ENCODE results near the gene PLIN3. TPM values are rescaled to one million over a fixed set of nuclear protein-coding genes. Genes with fewer than 3 reads are reported as not detected.
"Not testable (repeated sequence)": the region's sequence is repeated elsewhere in the genome, so short reads cannot be mapped to it uniquely, and the experiment has no call there.

The PLIN3 gene
- total and polyA plus RNA-seq, 5 donors from 2014 or later: 26.5 to 35.6 (median 31.2) TPM

DNA sequence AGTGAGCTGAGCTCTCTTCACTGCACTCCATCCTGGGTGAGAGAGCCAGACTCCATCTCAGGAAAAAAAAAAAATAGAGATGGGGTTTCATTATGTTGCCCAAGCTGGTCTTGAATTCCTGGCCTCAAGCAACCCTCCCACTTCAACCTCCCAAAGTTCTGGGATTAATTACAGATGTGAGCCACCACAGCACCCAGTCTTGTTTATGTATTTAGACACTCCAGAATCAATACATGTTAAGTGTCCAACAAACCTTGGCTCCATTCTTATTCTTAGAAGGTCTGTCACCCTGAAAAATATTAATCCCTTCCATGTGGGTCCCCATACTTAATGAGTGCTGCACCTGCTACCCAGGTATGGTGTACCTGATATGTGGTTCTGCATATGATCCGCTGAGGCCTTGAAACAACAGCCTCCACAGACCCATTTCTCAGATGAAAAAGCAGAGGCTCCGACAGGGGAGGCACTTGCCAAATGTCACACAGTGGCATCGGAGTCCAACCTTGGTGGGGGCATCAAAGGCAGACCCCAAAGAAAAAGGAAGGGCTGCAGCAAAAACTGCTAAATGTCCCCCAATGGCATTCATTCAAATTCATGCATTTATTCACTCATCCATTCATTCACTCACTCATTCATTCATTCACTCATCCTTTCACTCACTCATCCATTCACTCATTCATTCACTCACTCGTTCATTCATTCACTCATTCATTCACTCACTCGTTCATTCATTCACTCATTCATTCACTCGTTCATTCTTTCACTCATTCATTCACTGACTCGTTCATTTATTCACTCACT, 52.6 kb downstream of the PLIN3 start:
- no peaks in the 10 kb centered on the region for H3K9me3 Mint-ChIP-seq
- peaks cover 5% of the 10 kb centered on the region for H3K27me3 Mint-ChIP-seq
- peaks cover 11% of the 10 kb centered on the region for H3K36me3 Mint-ChIP-seq
- ATAC-seq (ENCODE audit: low read depth in 2 of 2): no peak
- peaks cover 12% of the 10 kb centered on the region for H3K36me3 ChIP-seq (ENCODE audit: control insufficient read depth, insufficient read depth, low read length)
- peak overlapping the region; percentile 49 for H3K4me3 ChIP-seq (ENCODE audit: low read depth, low read length)
- peak overlapping the region; percentile 38 to 90 (median 73) for H3K27ac Mint-ChIP-seq
- peak overlapping the region in 2 of 4 donors; percentile 55 to 85 for H3K4me3 Mint-ChIP-seq
- no peaks in the 10 kb centered on the region for H3K27me3 ChIP-seq (ENCODE audit: control insufficient read depth, insufficient read depth, low read length)
- DNase-seq: no peak
- H3K9me3 ChIP-seq (ENCODE audit: control insufficient read depth in 2 of 2, low read length in 2 of 2): no peaks in the 10 kb centered on the region
- H3K4me1 ChIP-seq (ENCODE audit: control insufficient read depth, insufficient read depth, low read length, poor library complexity, severe bottlenecking): peaks cover 7% of the 10 kb centered on the region
- peaks cover 0 to 29% (median 7%) of the 10 kb centered on the region in 4 donors for H3K4me1 Mint-ChIP-seq
- H3K27ac ChIP-seq (ENCODE audit: insufficient read depth, low read length, poor library complexity, severe bottlenecking): no peak overlapping the region

DNA sequence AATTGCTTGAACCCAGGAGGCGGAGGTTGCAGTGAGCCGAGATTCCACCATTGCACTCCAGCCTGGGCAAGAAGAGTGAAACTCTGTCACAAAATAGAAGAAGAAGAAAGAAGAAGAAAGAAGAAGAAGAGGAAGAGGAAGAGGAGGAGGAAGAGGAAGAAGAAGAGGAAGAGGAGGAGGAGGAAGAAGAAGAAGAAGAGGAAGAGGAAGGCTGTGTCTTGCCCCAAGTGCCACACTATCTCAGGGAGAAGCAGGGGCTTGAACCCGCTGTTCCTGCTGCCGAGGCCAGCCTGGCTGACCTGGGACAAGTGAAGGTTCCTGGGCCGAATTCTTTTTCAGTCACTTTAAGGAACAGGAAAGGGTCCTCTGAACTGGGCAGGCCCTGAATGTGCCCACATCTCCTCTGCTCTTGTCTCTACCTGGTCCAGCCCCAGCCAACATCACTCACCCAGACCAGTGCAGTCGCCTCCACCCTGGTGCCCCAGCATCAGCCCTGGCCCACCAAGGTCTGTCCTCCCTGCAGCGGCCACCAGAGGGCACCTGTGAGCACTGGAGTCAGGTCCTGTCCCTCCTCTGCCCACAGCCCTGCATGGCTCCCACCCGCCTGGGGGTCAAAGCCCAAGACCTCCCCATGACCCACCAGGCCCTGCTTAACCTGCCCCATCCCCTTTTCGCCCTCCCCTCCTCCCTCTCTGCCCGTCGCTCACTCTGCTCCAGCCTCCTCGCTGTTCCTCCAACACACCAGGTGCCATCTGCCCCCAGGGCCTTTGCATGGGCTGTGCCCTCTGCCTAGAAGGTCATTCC, 55.9 kb downstream of the PLIN3 start:
- Mint-ChIP-seq H3K4me1 (peaks cover 0 to 27% (median 7%) of the 10 kb centered on the region in 4 donors), H3K9me3 (no peaks in the 10 kb centered on the region), H3K4me3 (no peak overlapping the region), H3K27me3 (peaks cover 5% of the 10 kb centered on the region), H3K27ac (peak overlapping the region in 1 of 3 donors; percentile 75), H3K36me3 (no peaks in the 10 kb centered on the region)
- H3K4me3 ChIP-seq (ENCODE audit: low read depth, low read length): no peak overlapping the region
- H3K9me3 ChIP-seq (ENCODE audit: control insufficient read depth in 2 of 2, low read length in 2 of 2): no peaks in the 10 kb centered on the region
- peak; percentile 65 for ATAC-seq (ENCODE audit: low read depth in 2 of 2)
- H3K36me3 ChIP-seq (ENCODE audit: control insufficient read depth, insufficient read depth, low read length): no peaks in the 10 kb centered on the region
- no peaks in the 10 kb centered on the region for H3K27me3 ChIP-seq (ENCODE audit: control insufficient read depth, insufficient read depth, low read length)
- peaks cover 7% of the 10 kb centered on the region for H3K4me1 ChIP-seq (ENCODE audit: control insufficient read depth, insufficient read depth, low read length, poor library complexity, severe bottlenecking)
- DNase-seq: peak; percentile 75 to 80 (median 77)
- no peak overlapping the region for H3K27ac ChIP-seq (ENCODE audit: insufficient read depth, low read length, poor library complexity, severe bottlenecking)

DNA sequence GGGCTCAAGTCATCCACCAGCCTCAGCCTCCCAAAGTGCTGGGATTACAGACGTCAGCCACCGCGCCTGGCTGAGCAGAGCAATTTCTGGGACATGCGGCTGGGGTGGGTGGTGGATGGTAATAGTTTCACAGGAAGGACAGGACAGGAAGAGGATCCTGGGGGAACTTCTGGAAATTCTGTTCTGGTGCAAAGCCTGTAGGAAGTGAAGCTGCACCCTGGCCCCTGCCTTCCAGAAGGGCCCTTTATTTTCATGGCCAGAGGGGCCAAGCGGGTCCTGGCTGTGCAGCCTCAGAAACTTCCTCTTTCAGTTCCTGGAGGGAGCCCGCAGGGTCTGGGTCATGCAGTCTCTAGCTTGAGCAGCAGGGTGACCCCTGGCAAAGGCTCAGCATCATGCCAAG, 60.3 kb downstream of the PLIN3 start:
- Mint-ChIP-seq H3K27ac (no peak overlapping the region), H3K4me1 (peaks cover 0 to 14% (median 1%) of the 10 kb centered on the region in 4 donors), H3K27me3 (no peaks in the 10 kb centered on the region), H3K36me3 (no peaks in the 10 kb centered on the region), H3K9me3 (no peaks in the 10 kb centered on the region), H3K4me3 (no peak overlapping the region)
- Histone ChIP-seq H3K36me3 (ENCODE audit: control insufficient read depth, insufficient read depth, low read length) (no peaks in the 10 kb centered on the region), H3K4me3 (ENCODE audit: low read depth, low read length) (no peak overlapping the region), H3K27me3 (ENCODE audit: control insufficient read depth, insufficient read depth, low read length) (no peaks in the 10 kb centered on the region), H3K27ac (ENCODE audit: insufficient read depth, low read length, poor library complexity, severe bottlenecking) (no peak overlapping the region), H3K4me1 (ENCODE audit: control insufficient read depth, insufficient read depth, low read length, poor library complexity, severe bottlenecking) (peaks cover 5% of the 10 kb centered on the region), H3K9me3 (ENCODE audit: control insufficient read depth in 2 of 2, low read length in 2 of 2) (no peaks in the 10 kb centered on the region)
- no peak for ATAC-seq (ENCODE audit: low read depth in 2 of 2)
- DNase-seq: no peak

DNA sequence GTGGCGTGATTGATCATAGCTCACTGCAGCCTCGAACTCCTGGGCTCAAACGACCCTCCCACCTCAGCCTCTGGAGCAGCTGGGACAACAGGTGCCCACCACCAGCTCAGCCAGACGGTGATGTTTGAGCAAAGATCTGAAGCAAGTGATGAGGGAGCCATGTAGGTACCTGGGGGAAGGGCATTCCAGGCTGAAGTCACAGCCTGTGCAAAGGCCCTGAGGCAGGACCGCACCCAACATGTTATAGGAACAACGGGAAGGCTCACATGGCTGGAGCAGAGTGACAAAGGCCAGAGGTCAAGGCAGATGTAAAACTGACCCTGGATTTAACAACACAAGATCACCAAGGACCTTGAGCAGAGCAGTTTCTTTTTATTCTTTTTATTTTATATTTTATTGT, 61.1 kb downstream of the PLIN3 start:
- no peaks in the 10 kb centered on the region for H3K36me3 ChIP-seq (ENCODE audit: control insufficient read depth, insufficient read depth, low read length)
- no peak for DNase-seq
- no peaks in the 10 kb centered on the region for H3K27me3 ChIP-seq (ENCODE audit: control insufficient read depth, insufficient read depth, low read length)
- Mint-ChIP-seq H3K27me3 (no peaks in the 10 kb centered on the region), H3K4me3 (no peak overlapping the region), H3K36me3 (no peaks in the 10 kb centered on the region), H3K27ac (peak overlapping the region in 2 of 3 donors; percentile 28 to 55), H3K9me3 (no peaks in the 10 kb centered on the region), H3K4me1 (peaks cover 0 to 10% (median 0%) of the 10 kb centered on the region in 4 donors)
- no peaks in the 10 kb centered on the region for H3K9me3 ChIP-seq (ENCODE audit: control insufficient read depth in 2 of 2, low read length in 2 of 2)
- no peak overlapping the region for H3K4me3 ChIP-seq (ENCODE audit: low read depth, low read length)
- ATAC-seq (ENCODE audit: low read depth in 2 of 2): no peak
- peaks cover 5% of the 10 kb centered on the region for H3K4me1 ChIP-seq (ENCODE audit: control insufficient read depth, insufficient read depth, low read length, poor library complexity, severe bottlenecking)
- H3K27ac ChIP-seq (ENCODE audit: insufficient read depth, low read length, poor library complexity, severe bottlenecking): no peak overlapping the region

DNA sequence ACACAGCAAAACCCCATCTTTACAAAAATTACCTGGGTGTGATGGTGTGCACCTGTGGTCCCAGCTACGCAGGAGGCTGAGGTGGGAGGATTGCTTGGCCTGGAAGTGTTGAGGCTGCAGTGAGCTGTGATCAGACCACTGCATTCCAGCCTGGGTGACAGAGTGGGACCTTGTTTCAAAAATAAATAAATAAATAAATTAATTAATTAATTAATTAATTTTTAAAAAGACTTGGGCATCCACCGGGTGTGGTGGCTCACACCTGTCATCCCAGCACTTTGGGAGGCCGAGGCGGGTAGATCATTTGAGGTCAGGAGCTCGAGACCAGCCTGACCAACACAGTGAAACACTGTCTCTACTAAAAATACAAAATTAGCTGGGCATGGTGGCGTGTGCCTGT, 62.3 kb downstream of the PLIN3 start:
- H3K9me3 Mint-ChIP-seq; H3K27ac ChIP-seq (ENCODE audit: insufficient read depth, low read length, poor library complexity, severe bottlenecking); DNase-seq; H3K27me3 Mint-ChIP-seq; H3K4me3 ChIP-seq (ENCODE audit: low read depth, low read length); H3K4me1 Mint-ChIP-seq; H3K9me3 ChIP-seq (ENCODE audit: control insufficient read depth in 2 of 2, low read length in 2 of 2); H3K4me3 Mint-ChIP-seq; H3K27me3 ChIP-seq (ENCODE audit: control insufficient read depth, insufficient read depth, low read length); H3K27ac Mint-ChIP-seq; H3K36me3 Mint-ChIP-seq; H3K4me1 ChIP-seq (ENCODE audit: control insufficient read depth, insufficient read depth, low read length, poor library complexity, severe bottlenecking); H3K36me3 ChIP-seq (ENCODE audit: control insufficient read depth, insufficient read depth, low read length); ATAC-seq (ENCODE audit: low read depth in 2 of 2): not testable (repeated sequence)

DNA sequence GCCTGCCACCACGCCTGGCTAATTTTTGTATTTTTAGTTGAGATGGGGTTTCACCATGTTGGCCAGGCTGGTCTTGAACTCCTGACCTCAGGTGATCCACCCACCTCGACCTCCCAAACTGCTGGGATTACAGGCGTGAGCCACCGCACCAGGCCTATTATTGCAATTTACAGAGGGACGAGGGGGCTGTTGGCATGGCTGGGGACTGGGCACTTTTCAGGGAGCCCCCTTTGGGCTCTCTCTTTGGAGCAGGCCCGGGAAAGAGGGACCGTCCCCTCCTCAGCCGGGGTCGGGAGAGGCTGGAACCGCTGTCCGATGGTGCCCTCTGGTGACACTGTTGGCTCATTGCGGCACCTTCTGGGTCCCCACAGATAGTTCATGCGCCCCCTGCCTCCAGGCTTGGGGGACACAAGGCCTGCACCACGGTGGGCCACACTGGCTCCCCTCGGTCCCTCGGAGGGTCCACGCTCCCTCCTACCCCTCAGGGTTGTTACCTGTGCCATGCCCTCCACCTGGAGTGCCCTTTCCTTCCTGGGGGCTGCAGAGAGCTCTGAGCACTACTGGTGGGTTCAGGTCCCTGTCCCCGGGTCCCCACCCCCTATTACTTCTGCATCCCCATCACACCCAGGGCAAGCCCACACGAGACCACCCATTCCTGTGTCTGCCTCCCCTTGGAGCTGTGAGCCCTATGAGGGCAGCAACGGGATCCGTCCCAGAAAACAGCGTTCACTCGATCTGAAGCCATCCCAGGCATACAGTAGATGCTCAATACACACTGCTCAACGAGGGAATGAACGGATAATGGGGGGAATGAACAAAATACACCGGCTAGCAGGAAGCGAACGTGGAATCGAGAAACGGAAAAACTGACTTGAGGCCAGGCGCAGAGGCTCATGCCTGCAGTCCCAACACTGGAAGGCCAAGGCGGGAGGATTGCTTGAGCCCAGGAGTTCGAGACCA, 63.5 kb downstream of the PLIN3 start:
- DNase-seq: peak; percentile 51 to 57 (median 54)
- H3K27me3 ChIP-seq (ENCODE audit: control insufficient read depth, insufficient read depth, low read length): no peaks in the 10 kb centered on the region
- no peaks in the 10 kb centered on the region for H3K36me3 Mint-ChIP-seq
- no peak overlapping the region for H3K4me3 ChIP-seq (ENCODE audit: low read depth, low read length)
- ATAC-seq (ENCODE audit: low read depth in 2 of 2): peak; percentile 63 to 86
- no peaks in the 10 kb centered on the region for H3K9me3 ChIP-seq (ENCODE audit: control insufficient read depth in 2 of 2, low read length in 2 of 2)
- H3K27ac Mint-ChIP-seq: peak overlapping the region in 1 of 3 donors; percentile 58
- peaks cover 0 to 6% (median 2%) of the 10 kb centered on the region in 4 donors for H3K4me1 Mint-ChIP-seq
- H3K9me3 Mint-ChIP-seq: no peaks in the 10 kb centered on the region
- peaks cover 5% of the 10 kb centered on the region for H3K4me1 ChIP-seq (ENCODE audit: control insufficient read depth, insufficient read depth, low read length, poor library complexity, severe bottlenecking)
- no peaks in the 10 kb centered on the region for H3K36me3 ChIP-seq (ENCODE audit: control insufficient read depth, insufficient read depth, low read length)
- H3K4me3 Mint-ChIP-seq: no peak overlapping the region
- no peak overlapping the region for H3K27ac ChIP-seq (ENCODE audit: insufficient read depth, low read length, poor library complexity, severe bottlenecking)
- no peaks in the 10 kb centered on the region for H3K27me3 Mint-ChIP-seq

DNA sequence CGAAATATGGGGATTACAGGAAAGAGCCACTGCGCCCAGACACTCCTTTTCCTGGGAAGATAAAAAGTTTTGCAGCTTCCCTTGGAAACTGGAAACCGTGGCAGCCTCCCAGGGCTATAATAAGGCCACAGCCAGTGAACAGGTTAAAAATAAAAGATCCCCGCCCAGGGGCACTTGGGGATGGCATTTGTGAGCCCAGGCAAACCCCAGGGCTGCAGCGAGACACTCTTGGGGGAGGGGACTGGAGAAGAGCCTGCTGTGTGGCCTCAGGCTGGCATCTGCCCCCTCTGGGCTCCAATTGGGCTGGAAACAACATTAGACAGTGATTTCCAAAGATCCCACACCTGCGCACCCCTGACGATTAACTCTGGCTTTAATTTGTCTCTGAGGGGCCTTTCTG, 64.8 kb downstream of the PLIN3 start:
- Mint-ChIP-seq H3K36me3 (no peaks in the 10 kb centered on the region), H3K27me3 (no peaks in the 10 kb centered on the region), H3K4me1 (peaks cover 0 to 11% (median 3%) of the 10 kb centered on the region in 4 donors), H3K27ac (no peak overlapping the region), H3K9me3 (no peaks in the 10 kb centered on the region), H3K4me3 (no peak overlapping the region)
- DNase-seq: no peak
- Histone ChIP-seq H3K27me3 (ENCODE audit: control insufficient read depth, insufficient read depth, low read length) (no peaks in the 10 kb centered on the region), H3K36me3 (ENCODE audit: control insufficient read depth, insufficient read depth, low read length) (peaks cover 5% of the 10 kb centered on the region), H3K4me3 (ENCODE audit: low read depth, low read length) (no peak overlapping the region), H3K9me3 (ENCODE audit: control insufficient read depth in 2 of 2, low read length in 2 of 2) (no peaks in the 10 kb centered on the region), H3K4me1 (ENCODE audit: control insufficient read depth, insufficient read depth, low read length, poor library complexity, severe bottlenecking) (peaks cover 5% of the 10 kb centered on the region), H3K27ac (ENCODE audit: insufficient read depth, low read length, poor library complexity, severe bottlenecking) (no peak overlapping the region)
- no peak for ATAC-seq (ENCODE audit: low read depth in 2 of 2)

All from CD4-positive, CD25-positive, alpha-beta regulatory T cell (primary cell).